ENCODE measurements around the gene PROSER1. TPM values are rescaled to one million over a fixed set of nuclear protein-coding genes. Genes with fewer than 3 reads are reported as not detected.

The PROSER1 gene
- total RNA-seq, 2 experiments from 2014 or later, result 73.4 to 78.8 TPM

- H3K4me3 Mint-ChIP-seq, result no peak overlapping the region
- intact Hi-C loops (cut with micrococcal nuclease), result no loop called here
- H3K27me3 Mint-ChIP-seq (ENCODE audit: low read depth), result no peaks in the 10 kb centered on the region
- H3K36me3 Mint-ChIP-seq (ENCODE audit: low read depth), result peaks cover 10% of the 10 kb centered on the region
- H3K9me3 Mint-ChIP-seq, result no peaks in the 10 kb centered on the region
- CTCF ChIA-PET, result interaction anchor here (1.2 to 2.0 kb wide), 4 partner anchors 9 to 569 kb away, joined by 3 to 8 read pairs (median 6); partner anchors contain the start of gene NHLRC3
- peaks cover 22% of the 10 kb centered on the region for H3K4me1 Mint-ChIP-seq (ENCODE audit: low read depth)
- H3K27ac Mint-ChIP-seq, result no peak overlapping the region
- no peak for DNase-seq
Observed at GRCh38 chr13:39047560-39047959, 9.7 kb upstream of the PROSER1 start.

GRCh38 chr13:39044536-39044935 is 6.6 kb upstream of the PROSER1 start:
- no peaks in the 10 kb centered on the region for H3K9me3 Mint-ChIP-seq
- H3K4me1 Mint-ChIP-seq (ENCODE audit: low read depth), result peaks cover 34% of the 10 kb centered on the region
- H3K4me3 Mint-ChIP-seq, result no peak overlapping the region
- intact Hi-C loops (cut with micrococcal nuclease), result no loop called here
- H3K27me3 Mint-ChIP-seq (ENCODE audit: low read depth), result no peaks in the 10 kb centered on the region
- no peak for DNase-seq
- CTCF ChIA-PET, result no interaction called here
- no peak overlapping the region for H3K27ac Mint-ChIP-seq
- peaks cover 10% of the 10 kb centered on the region for H3K36me3 Mint-ChIP-seq (ENCODE audit: low read depth)

- Mint-ChIP-seq H3K27me3 (ENCODE audit: low read depth) (no peaks in the 10 kb centered on the region), H3K9me3 (no peaks in the 10 kb centered on the region), H3K27ac (no peak overlapping the region), H3K4me1 (ENCODE audit: low read depth) (peaks cover 35% of the 10 kb centered on the region), H3K4me3 (peak overlapping the region; percentile 39), H3K36me3 (ENCODE audit: low read depth) (peaks cover 5% of the 10 kb centered on the region)
- DNase-seq, result no peak
- CTCF ChIA-PET, result interaction anchor here (0.8 kb wide), 1 partner anchor 10 kb away, joined by 3 read pairs; no protein-coding TSS in a partner anchor
- intact Hi-C loops (cut with micrococcal nuclease), result no loop called here
Observed at GRCh38 chr13:39040206-39040605, 2.3 kb upstream of the PROSER1 start.

- peaks cover 34% of the 10 kb centered on the region for H3K4me1 Mint-ChIP-seq (ENCODE audit: low read depth)
- H3K27me3 Mint-ChIP-seq (ENCODE audit: low read depth), result no peaks in the 10 kb centered on the region
- H3K27ac Mint-ChIP-seq, result peak overlapping the region; percentile 90
- H3K9me3 Mint-ChIP-seq, result no peaks in the 10 kb centered on the region
- CTCF ChIA-PET, result interaction anchor here (1.0 to 2.4 kb wide), 3 partner anchors 9 to 573 kb away, joined by 3 to 8 read pairs (median 5); no protein-coding TSS in a partner anchor
- intact Hi-C loops (cut with micrococcal nuclease), result loop anchor here (2.0 to 10.0 kb wide), 6 partner anchors 223 to 1976 kb away; partner anchors contain the start of genes ELF1, LHFPL6, MRPS31 and UFM1
- peaks cover 7% of the 10 kb centered on the region for H3K36me3 Mint-ChIP-seq (ENCODE audit: low read depth)
- peak overlapping the region; percentile 90 for H3K4me3 Mint-ChIP-seq
- no peak for DNase-seq
Observed at GRCh38 chr13:39039041-39039440, 1.2 kb upstream of the PROSER1 start.

GRCh38 chr13:39038569-39039030 is 711 bp upstream of the PROSER1 start:
- H3K4me1 Mint-ChIP-seq (ENCODE audit: low read depth), result peaks cover 38% of the 10 kb centered on the region
- no peaks in the 10 kb centered on the region for H3K9me3 Mint-ChIP-seq
- intact Hi-C loops (cut with micrococcal nuclease), result loop anchor here (1.0 to 10.0 kb wide), 10 partner anchors 57 to 1979 kb away; partner anchors contain the start of genes COG6, ELF1, LHFPL6 and MRPS31
- H3K4me3 Mint-ChIP-seq, result peak overlapping the region; percentile 90
- H3K36me3 Mint-ChIP-seq (ENCODE audit: low read depth), result peaks cover 7% of the 10 kb centered on the region
- H3K27me3 Mint-ChIP-seq (ENCODE audit: low read depth), result no peaks in the 10 kb centered on the region
- peak; percentile 80 for DNase-seq
- CTCF ChIA-PET, result interaction anchor here (0.5 to 2.4 kb wide), 4 partner anchors 10 to 574 kb away, joined by 3 to 8 read pairs (median 6); no protein-coding TSS in a partner anchor
- peak overlapping the region; percentile 90 for H3K27ac Mint-ChIP-seq

GRCh38 chr13:39037410-39037879 is 444 bp downstream of the PROSER1 start:
- Mint-ChIP-seq H3K4me3 (peak overlapping the region; percentile 90), H3K4me1 (ENCODE audit: low read depth) (peaks cover 43% of the 10 kb centered on the region), H3K27me3 (ENCODE audit: low read depth) (no peaks in the 10 kb centered on the region), H3K36me3 (ENCODE audit: low read depth) (peaks cover 7% of the 10 kb centered on the region), H3K27ac (peak overlapping the region; percentile 90), H3K9me3 (no peaks in the 10 kb centered on the region)
- no peak for DNase-seq
- CTCF ChIA-PET, result interaction anchor here (0.6 to 2.4 kb wide), 4 partner anchors 13 to 221 kb away, joined by 3 to 8 read pairs (median 4); no protein-coding TSS in a partner anchor
- intact Hi-C loops (cut with micrococcal nuclease), result loop anchor here (2.0 to 10.0 kb wide), 4 partner anchors 21 to 1977 kb away; partner anchors contain the start of genes ELF1 and MRPS31

GRCh38 chr13:39036212-39036611 is 1.7 kb downstream of the PROSER1 start:
- intact Hi-C loops (cut with micrococcal nuclease), result loop anchor here (2.0 to 10.0 kb wide), 4 partner anchors 19 to 1979 kb away; partner anchors contain the start of genes ELF1 and MRPS31
- H3K4me1 Mint-ChIP-seq (ENCODE audit: low read depth), result peaks cover 49% of the 10 kb centered on the region
- H3K9me3 Mint-ChIP-seq, result no peaks in the 10 kb centered on the region
- peak; percentile 51 for DNase-seq
- H3K27ac Mint-ChIP-seq, result peak overlapping the region; percentile 75
- H3K27me3 Mint-ChIP-seq (ENCODE audit: low read depth), result no peaks in the 10 kb centered on the region
- CTCF ChIA-PET, result interaction anchor here (0.9 to 1.3 kb wide), 2 partner anchors 19 to 20 kb away, joined by 3 read pairs; no protein-coding TSS in a partner anchor
- H3K4me3 Mint-ChIP-seq, result peak overlapping the region; percentile 90
- H3K36me3 Mint-ChIP-seq (ENCODE audit: low read depth), result peaks cover 9% of the 10 kb centered on the region

GRCh38 chr13:39035799-39036198 is 2.1 kb downstream of the PROSER1 start:
- H3K9me3 Mint-ChIP-seq, result no peaks in the 10 kb centered on the region
- peaks cover 9% of the 10 kb centered on the region for H3K36me3 Mint-ChIP-seq (ENCODE audit: low read depth)
- no peaks in the 10 kb centered on the region for H3K27me3 Mint-ChIP-seq (ENCODE audit: low read depth)
- peak overlapping the region; percentile 75 for H3K27ac Mint-ChIP-seq
- peak overlapping the region; percentile 90 for H3K4me3 Mint-ChIP-seq
- DNase-seq, result no peak
- CTCF ChIA-PET, result interaction anchor here (0.9 kb wide), 1 partner anchor 19 kb away, joined by 3 read pairs; no protein-coding TSS in a partner anchor
- peaks cover 47% of the 10 kb centered on the region for H3K4me1 Mint-ChIP-seq (ENCODE audit: low read depth)
- intact Hi-C loops (cut with micrococcal nuclease), result loop anchor here (2.0 to 10.0 kb wide), 4 partner anchors 19 to 1979 kb away; partner anchors contain the start of genes ELF1 and MRPS31

- intact Hi-C loops (cut with micrococcal nuclease), result loop anchor here (5.0 to 10.0 kb wide), 3 partner anchors 227 to 1980 kb away; partner anchors contain the start of genes ELF1 and MRPS31
- peak overlapping the region; percentile 90 for H3K4me3 Mint-ChIP-seq
Observed at GRCh38 chr13:39035204-39035603, 2.7 kb downstream of the PROSER1 start.

GRCh38 chr13:39034085-39034484 is 3.8 kb downstream of the PROSER1 start:
- Mint-ChIP-seq H3K4me3 (no peak overlapping the region), H3K27me3 (ENCODE audit: low read depth) (no peaks in the 10 kb centered on the region), H3K27ac (no peak overlapping the region), H3K9me3 (no peaks in the 10 kb centered on the region), H3K4me1 (ENCODE audit: low read depth) (peaks cover 33% of the 10 kb centered on the region), H3K36me3 (ENCODE audit: low read depth) (peaks cover 11% of the 10 kb centered on the region)
- CTCF ChIA-PET, result interaction anchor here (0.6 kb wide), 1 partner anchor 578 kb away, joined by 3 read pairs; no protein-coding TSS in a partner anchor
- no peak for DNase-seq
- intact Hi-C loops (cut with micrococcal nuclease), result loop anchor here (10.0 kb wide), 1 partner anchor 1981 kb away; the partner anchor contains the start of gene ELF1

More at GRCh38 chr13:39035204-39035603, 2.7 kb downstream of the PROSER1 start:
- H3K4me1 Mint-ChIP-seq (ENCODE audit: low read depth), result peaks cover 44% of the 10 kb centered on the region
- CTCF ChIA-PET, result no interaction called here
- H3K27ac Mint-ChIP-seq, result peak overlapping the region; percentile 75
- no peak for DNase-seq
- peaks cover 9% of the 10 kb centered on the region for H3K36me3 Mint-ChIP-seq (ENCODE audit: low read depth)
- no peaks in the 10 kb centered on the region for H3K9me3 Mint-ChIP-seq
- H3K27me3 Mint-ChIP-seq (ENCODE audit: low read depth), result no peaks in the 10 kb centered on the region

GRCh38 chr13:39032150-39032549 is 5.7 kb downstream of the PROSER1 start:
- CTCF ChIA-PET, result interaction anchor here (0.6 to 1.7 kb wide), 2 partner anchors 15 to 682 kb away, joined by 3 to 4 read pairs; partner anchors contain the start of gene UFM1
- peaks cover 16% of the 10 kb centered on the region for H3K36me3 Mint-ChIP-seq (ENCODE audit: low read depth)
- no peak overlapping the region for H3K4me3 Mint-ChIP-seq
- intact Hi-C loops (cut with micrococcal nuclease), result loop anchor here (10.0 kb wide), 1 partner anchor 1983 kb away; the partner anchor contains the start of gene ELF1
- no peak for DNase-seq
- H3K9me3 Mint-ChIP-seq, result no peaks in the 10 kb centered on the region
- H3K27ac Mint-ChIP-seq, result no peak overlapping the region
- H3K4me1 Mint-ChIP-seq (ENCODE audit: low read depth), result peaks cover 33% of the 10 kb centered on the region
- H3K27me3 Mint-ChIP-seq (ENCODE audit: low read depth), result no peaks in the 10 kb centered on the region

- no peaks in the 10 kb centered on the region for H3K4me1 Mint-ChIP-seq (ENCODE audit: low read depth)
- intact Hi-C loops (cut with micrococcal nuclease), result no loop called here
- H3K9me3 Mint-ChIP-seq, result no peaks in the 10 kb centered on the region
- H3K27ac Mint-ChIP-seq, result no peak overlapping the region
- CTCF ChIA-PET, result interaction anchor here (1.0 to 3.0 kb wide), 2 partner anchors 9 to 587 kb away, joined by 3 to 13 read pairs; no protein-coding TSS in a partner anchor
- H3K36me3 Mint-ChIP-seq (ENCODE audit: low read depth), result peaks cover 39% of the 10 kb centered on the region
- no peaks in the 10 kb centered on the region for H3K27me3 Mint-ChIP-seq (ENCODE audit: low read depth)
- no peak for DNase-seq
- H3K4me3 Mint-ChIP-seq, result no peak overlapping the region
Observed at GRCh38 chr13:39025433-39025839, 12.5 kb downstream of the PROSER1 start.

All from activated naive CD4-positive, alpha-beta T cell treated with anti-CD3 and anti-CD28 coated beads for 36 hours (primary cell).